AG04450 (cell line): ENCODE measurements around the gene DCAF7. TPM values are rescaled to one million over a fixed set of nuclear protein-coding genes. Genes with fewer than 3 reads are reported as not detected.

ENCODE experiments used
- CTCF ChIA-PET: fragments of 300-600, 350-600 bp; formaldehyde crosslinking; extraction: SDS; loops from one replicate; lab custom pipeline; 2022; ENCODE audit warnings: antibody characterized with exemption, inconsistent platforms; lab: Charles Lee
- POLR2A ChIA-PET: fragments of 350-600 bp; formaldehyde crosslinking; extraction: SDS; loops from one replicate; lab custom pipeline; 2021; ENCODE audit warnings: antibody characterized with exemption, inconsistent platforms; lab: Yijun Ruan, JAX
- DNase-seq: peaks from one replicate; pipeline ENCODE4 v3.0.0-alpha.2; 2011; ENCODE audit warnings: low read depth, low spot score
- H3K27ac ChIP-seq: one replicate; pipeline ENCODE4 v1.5.1; 2012; ENCODE audit warnings: low read depth, low read length, control low read depth
- H3K27me3 ChIP-seq: one replicate; pipeline ENCODE4 v1.6.0; 2012; ENCODE audit warnings: low read length; ENCODE audit not compliant: control insufficient read depth, insufficient read depth
- H3K4me3 ChIP-seq: 2 replicates; pipeline ENCODE4 v1.5.1; 2011; ENCODE audit warnings: mild to moderate bottlenecking, low read depth, low read length, control low read depth
- H3K9me3 ChIP-seq: 2 replicates; pipeline ENCODE4 v1.5.1; 2012; ENCODE audit warnings: low read length; ENCODE audit not compliant: control insufficient read depth, insufficient read depth
- CTCF ChIP-seq: IDR thresholded peaks from 2 replicates; pipeline ENCODE4 v1.5.1; 2011; ENCODE audit warnings: low read depth, low read length, control low read depth, inconsistent platforms
- polyA plus RNA-seq: library from polyadenylated mRNA; depleted of rRNA; stranded (reverse); fragments of >200 nt; gene quantifications from 2 replicates; pipeline ENCODE4 v1.2.3, GENCODE V29; 2011

DCAF7 gene
- polyA plus RNA-seq, 1 experiment = 50.4 TPM

- Histone ChIP-seq H3K4me3 (peak overlapping the region; percentile 68), H3K27me3 (peaks cover 4% of the 10 kb centered on the region), H3K27ac (peak overlapping the region; percentile 80), H3K9me3 (peaks cover 4% of the 10 kb centered on the region; the same call in 1 of the 2 replicates)
- POLR2A ChIA-PET = interaction anchor here (1.2 kb wide), 1 partner anchor 73 kb away, joined by 3 read pairs; the partner anchor contains the start of gene MAP3K3
- DNase-seq = no peak
- no peak for TF ChIP-seq CTCF
- CTCF ChIA-PET = interaction anchor here (0.6 to 1.0 kb wide), 2 partner anchors 51 to 106 kb away, joined by 3 read pairs; no protein-coding TSS in a partner anchor
These were observed 860 bp upstream of the DCAF7 start for GRCh38 chr17:63549289-63549945.

GRCh38 chr17:63550817-63551639 is 751 bp downstream of the DCAF7 start:
- Histone ChIP-seq H3K27ac (peak overlapping the region; percentile 89), H3K4me3 (peak overlapping the region; percentile 96), H3K9me3 (peaks cover 4% of the 10 kb centered on the region; the same call in 1 of the 2 replicates), H3K27me3 (no peaks in the 10 kb centered on the region)
- no peak for DNase-seq
- no peak for TF ChIP-seq CTCF
- ChIA-PET POLR2A (interaction anchor here (0.6 to 0.8 kb wide), 2 partner anchors 21 to 36 kb away, joined by 3 read pairs; no protein-coding TSS in a partner anchor), CTCF (interaction anchor here (0.6 to 2.3 kb wide), 4 partner anchors 61 to 125 kb away, joined by 4 to 7 read pairs (median 7); no protein-coding TSS in a partner anchor)

- ChIA-PET POLR2A (interaction anchor here (0.5 to 1.2 kb wide), 4 partner anchors 54 to 1077 kb away, joined by 4 to 11 read pairs (median 6); partner anchors contain the start of gene MAP3K3), CTCF (interaction anchor here (0.7 to 2.3 kb wide), 5 partner anchors 13 to 859 kb away, joined by 3 to 7 read pairs (median 3); no protein-coding TSS in a partner anchor)
- TF ChIP-seq CTCF = no peak
- Histone ChIP-seq H3K4me3 (peak overlapping the region; percentile 96), H3K27me3 (no peaks in the 10 kb centered on the region), H3K9me3 (peaks cover 4% of the 10 kb centered on the region; the same call in 1 of the 2 replicates), H3K27ac (no peak overlapping the region)
- peak; percentile 13 for DNase-seq
These were observed 1.9 kb downstream of the DCAF7 start for GRCh38 chr17:63552211-63552610.

GRCh38 chr17:63555500-63556156 is 5.4 kb downstream of the DCAF7 start:
- no peak for TF ChIP-seq CTCF
- no peak for DNase-seq
- CTCF ChIA-PET = interaction anchor here (0.6 to 1.6 kb wide), 4 partner anchors 18 to 1825 kb away, joined by 3 to 6 read pairs (median 4); no protein-coding TSS in a partner anchor
- Histone ChIP-seq H3K9me3 (peaks cover 1% of the 10 kb centered on the region; the same call in 1 of the 2 replicates), H3K4me3 (no peak overlapping the region), H3K27me3 (no peaks in the 10 kb centered on the region), H3K27ac (no peak overlapping the region)
- POLR2A ChIA-PET = no interaction called here
